ENCODE measurements around the gene DNAJC22.
"Not testable (repeated sequence)": the region's sequence is repeated elsewhere in the genome, so short reads cannot be mapped to it uniquely, and the experiment has no call there.

Gene DNAJC22

DNA sequence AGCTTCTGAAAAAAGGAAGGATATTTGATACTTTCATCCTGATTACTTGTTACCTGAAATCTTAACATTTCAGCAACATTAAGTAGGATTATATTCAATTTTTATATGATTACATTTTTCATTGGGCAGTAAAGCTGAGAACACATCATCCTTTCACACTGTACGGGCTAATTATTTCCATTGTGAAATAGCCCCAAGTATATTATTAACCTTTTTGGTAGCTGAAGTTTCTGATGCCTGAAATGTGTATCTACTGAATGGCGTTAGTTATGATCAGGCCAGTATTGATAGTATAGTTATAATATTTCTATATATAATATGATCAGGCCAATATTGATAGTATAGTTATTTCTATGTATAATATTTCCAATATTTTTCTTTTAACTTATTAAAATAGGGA, 30.7 kb downstream of the DNAJC22 start:
- H3K36me3 ChIP-seq: peaks cover 7% of the 10 kb centered on the region
- TF ChIP-seq, protein P1, sequence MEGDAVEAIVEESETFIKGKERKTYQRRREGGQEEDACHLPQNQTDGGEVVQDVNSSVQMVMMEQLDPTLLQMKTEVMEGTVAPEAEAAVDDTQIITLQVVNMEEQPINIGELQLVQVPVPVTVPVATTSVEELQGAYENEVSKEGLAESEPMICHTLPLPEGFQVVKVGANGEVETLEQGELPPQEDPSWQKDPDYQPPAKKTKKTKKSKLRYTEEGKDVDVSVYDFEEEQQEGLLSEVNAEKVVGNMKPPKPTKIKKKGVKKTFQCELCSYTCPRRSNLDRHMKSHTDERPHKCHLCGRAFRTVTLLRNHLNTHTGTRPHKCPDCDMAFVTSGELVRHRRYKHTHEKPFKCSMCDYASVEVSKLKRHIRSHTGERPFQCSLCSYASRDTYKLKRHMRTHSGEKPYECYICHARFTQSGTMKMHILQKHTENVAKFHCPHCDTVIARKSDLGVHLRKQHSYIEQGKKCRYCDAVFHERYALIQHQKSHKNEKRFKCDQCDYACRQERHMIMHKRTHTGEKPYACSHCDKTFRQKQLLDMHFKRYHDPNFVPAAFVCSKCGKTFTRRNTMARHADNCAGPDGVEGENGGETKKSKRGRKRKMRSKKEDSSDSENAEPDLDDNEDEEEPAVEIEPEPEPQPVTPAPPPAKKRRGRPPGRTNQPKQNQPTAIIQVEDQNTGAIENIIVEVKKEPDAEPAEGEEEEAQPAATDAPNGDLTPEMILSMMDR (IDR thresholded peaks at IDR 0.05; ENCODE audit: low read depth, low read length): no peak
- no peaks in the 10 kb centered on the region for H3K4me1 ChIP-seq
- H3K9me3 ChIP-seq: no peaks in the 10 kb centered on the region
- no peak overlapping the region for H3K4me3 ChIP-seq (ENCODE audit: low read depth, low read length)
- H3K27me3 ChIP-seq: no peaks in the 10 kb centered on the region
- no peak for DNase-seq

GRCh38 chr12:49380184-49380583, 33.5 kb downstream of the DNAJC22 start:
- H3K27me3 ChIP-seq; H3K4me3 ChIP-seq (ENCODE audit: low read depth, low read length); DNase-seq; H3K9me3 ChIP-seq; H3K4me1 ChIP-seq; H3K36me3 ChIP-seq: not testable (repeated sequence)

- no peaks in the 10 kb centered on the region for H3K27me3 ChIP-seq
- H3K9me3 ChIP-seq: no peaks in the 10 kb centered on the region
- TF ChIP-seq, protein P1 (IDR thresholded peaks at IDR 0.05; ENCODE audit: low read depth, low read length): no peak
- H3K4me1 ChIP-seq: no peaks in the 10 kb centered on the region
- H3K4me3 ChIP-seq (ENCODE audit: low read depth, low read length): no peak overlapping the region
- no peak for DNase-seq
- no peaks in the 10 kb centered on the region for H3K36me3 ChIP-seq
These were observed 42.1 kb downstream of the DNAJC22 start for GRCh38 chr12:49388682-49389386.

DNA sequence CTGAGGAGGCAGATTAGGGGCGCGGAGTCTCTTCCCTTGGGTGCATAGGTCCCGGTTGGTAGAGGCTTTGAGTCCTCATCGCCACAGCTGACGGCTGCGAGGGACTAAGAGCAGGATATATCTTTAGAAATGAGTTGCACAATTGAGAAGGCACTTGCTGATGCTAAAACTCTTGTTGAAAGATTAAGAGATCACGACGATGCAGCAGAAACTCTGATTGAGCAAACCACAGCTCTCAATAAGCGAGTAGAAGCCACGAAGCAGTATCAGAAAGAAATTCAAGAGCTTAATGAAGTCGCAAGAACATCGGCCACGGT, 42.7 kb downstream of the DNAJC22 start:
- no peaks in the 10 kb centered on the region for H3K27me3 ChIP-seq
- TF ChIP-seq, protein P1 (IDR thresholded peaks at IDR 0.05; ENCODE audit: low read depth, low read length): no peak
- H3K4me1 ChIP-seq: no peaks in the 10 kb centered on the region
- DNase-seq: no peak
- no peaks in the 10 kb centered on the region for H3K9me3 ChIP-seq
- no peak overlapping the region for H3K4me3 ChIP-seq (ENCODE audit: low read depth, low read length)
- no peaks in the 10 kb centered on the region for H3K36me3 ChIP-seq

GRCh38 chr12:49397000-49397399, 50.3 kb downstream of the DNAJC22 start:
- no peaks in the 10 kb centered on the region for H3K4me1 ChIP-seq
- no peak overlapping the region for H3K4me3 ChIP-seq (ENCODE audit: low read depth, low read length)
- DNase-seq: no peak
- H3K9me3 ChIP-seq: no peaks in the 10 kb centered on the region
- TF ChIP-seq, protein P1 (IDR thresholded peaks at IDR 0.05; ENCODE audit: low read depth, low read length): no peak
- no peaks in the 10 kb centered on the region for H3K27me3 ChIP-seq
- no peaks in the 10 kb centered on the region for H3K36me3 ChIP-seq

DNA sequence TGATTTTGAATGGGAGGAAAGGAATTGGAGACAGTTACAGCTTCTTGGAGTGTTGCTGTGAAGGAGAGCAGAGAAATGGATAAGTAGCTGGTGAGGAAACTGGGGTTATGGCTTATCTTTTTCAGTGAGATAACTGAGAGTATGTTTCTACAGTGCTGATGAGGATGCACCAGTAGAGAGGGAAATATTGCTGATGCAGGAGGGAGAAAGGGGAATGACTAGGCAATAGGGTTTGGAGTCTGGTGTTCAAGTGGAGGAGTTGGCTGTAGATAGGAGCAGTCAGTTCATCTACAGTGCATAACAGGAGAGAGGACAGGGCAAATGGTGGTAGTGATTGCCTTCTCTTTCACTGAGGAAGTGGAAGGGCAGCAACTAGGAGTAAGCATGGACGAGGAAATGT, 53.6 kb downstream of the DNAJC22 start:
- DNase-seq: no peak

More for the DNA sequence above, 53.6 kb downstream of the DNAJC22 start:
- Histone ChIP-seq H3K9me3 (no peaks in the 10 kb centered on the region), H3K4me3 (ENCODE audit: low read depth, low read length) (no peak overlapping the region), H3K27me3 (no peaks in the 10 kb centered on the region), H3K36me3 (no peaks in the 10 kb centered on the region; the same call in 1 of the 2 replicates), H3K4me1 (no peaks in the 10 kb centered on the region)
- TF ChIP-seq, protein P1 (IDR thresholded peaks at IDR 0.05; ENCODE audit: low read depth, low read length): no peak
